HG03521 (cell line): Measurements from ENCODE around the gene DDIT4.
"Not testable (repeated sequence)": the region's sequence is repeated elsewhere in the genome, so short reads cannot be mapped to it uniquely, and the experiment has no call there.

Experiments used
- ATAC-seq: cut with Tn5 transposase; IDR thresholded peaks from one replicate; pipeline ENCODE4 v1.9.1; 2021; ENCODE audit warnings: mild to moderate bottlenecking, moderate library complexity; ENCODE audit not compliant: unreplicated experiment

The DDIT4 gene

GRCh38 chr10:72249176-72249862 lies 24.4 kb upstream of the DDIT4 start:
- ATAC-seq, result not testable (repeated sequence)

- no peak for ATAC-seq
Measured at GRCh38 chr10:72250666-72251065, 23.1 kb upstream of the DDIT4 start.

- no peak for ATAC-seq
Measured at GRCh38 chr10:72251635-72252034, 22.1 kb upstream of the DDIT4 start.

GRCh38 chr10:72252972-72253371 lies 20.8 kb upstream of the DDIT4 start:
- ATAC-seq, result no peak

- no peak for ATAC-seq
Measured at GRCh38 chr10:72253578-72253977, 20.1 kb upstream of the DDIT4 start.

- ATAC-seq, result no peak
Measured at GRCh38 chr10:72254813-72255568, 18.7 kb upstream of the DDIT4 start.

GRCh38 chr10:72255977-72256729 lies 17.6 kb upstream of the DDIT4 start:
- ATAC-seq, result no peak

GRCh38 chr10:72257051-72257892 lies 16.5 kb upstream of the DDIT4 start:
- ATAC-seq, result no peak

GRCh38 chr10:72258617-72259016 lies 15.1 kb upstream of the DDIT4 start:
- no peak for ATAC-seq

GRCh38 chr10:72259491-72260238 lies 14.1 kb upstream of the DDIT4 start:
- ATAC-seq, result no peak

GRCh38 chr10:72260239-72260975 lies 13.3 kb upstream of the DDIT4 start:
- peak; percentile 72 for ATAC-seq

- ATAC-seq, result peak; percentile 37
Measured at GRCh38 chr10:72260976-72261783, 12.5 kb upstream of the DDIT4 start.

- ATAC-seq, result no peak
Measured at GRCh38 chr10:72261784-72262404, 11.8 kb upstream of the DDIT4 start.

GRCh38 chr10:72263613-72264241 lies 10.0 kb upstream of the DDIT4 start:
- no peak for ATAC-seq

GRCh38 chr10:72264536-72264935 lies 9.2 kb upstream of the DDIT4 start:
- ATAC-seq, result no peak

- ATAC-seq, result no peak
Measured at GRCh38 chr10:72265508-72265907, 8.2 kb upstream of the DDIT4 start.

GRCh38 chr10:72265990-72266865 lies 7.5 kb upstream of the DDIT4 start:
- no peak for ATAC-seq
